PC-3 (cell line): ENCODE results near the gene PXN. TPM values are rescaled to one million over a fixed set of nuclear protein-coding genes. Genes with fewer than 3 reads are reported as not detected.
A peak's percentile ranks its signal among the peaks of the same experiment; 100 is the strongest.

Experiments used
- ATAC-seq: fragments of 200-7000 bp; cut with Tn5 transposase; 2 replicates; pipeline ENCODE4 v1.9.1; 2020; ENCODE audit warnings: mild to moderate bottlenecking, moderate library complexity
- BruUV-seq: library from RNA; stranded (reverse); fragments of 400-500 nt; replicated peaks from 2 replicates; lab custom pipeline; 2021; lab: Mats Ljungman, UMichigan
- CTCF ChIA-PET: fragments of 300-600 bp; sonication (Branson Sonifier 250); formaldehyde crosslinking; loops from one replicate; lab custom pipeline; 2022; ENCODE audit warnings: antibody characterized with exemption; lab: Charles Lee
- POLR2A ChIA-PET: fragments of 300-600 bp; sonication (Branson Sonifier 250); formaldehyde crosslinking; loops from one replicate; lab custom pipeline; 2022; ENCODE audit warnings: antibody characterized with exemption; ENCODE audit not compliant: unreplicated experiment; lab: Charles Lee
- DNase-seq: peaks from one replicate; pipeline ENCODE4 v3.0.0-alpha.2; 2015
- H2AFZ ChIP-seq: fragments of 300-600 bp; sonication (generic); 2 replicates; pipeline ENCODE4 v1.6.0; 2016; ENCODE audit warnings: antibody characterized with exemption, low read length
- H3F3A ChIP-seq: fragments of 300-600 bp; sonication (generic); one replicate; pipeline ENCODE4 v1.6.0; 2017; ENCODE audit warnings: antibody characterized with exemption, low read length, control low read depth, mild to moderate bottlenecking; ENCODE audit not compliant: unreplicated experiment
- H3K27ac ChIP-seq: fragments of 300-600 bp; sonication (generic); 2 replicates; pipeline ENCODE4 v1.5.1; 2016; ENCODE audit warnings: mild to moderate bottlenecking, low read length
- H3K27me3 ChIP-seq: fragments of 300-600 bp; sonication (generic); 2 replicates; pipeline ENCODE4 v1.6.1; 2016; ENCODE audit warnings: low read length, mixed read lengths
- H3K36me3 ChIP-seq: fragments of 300-600 bp; sonication (generic); 2 replicates; pipeline ENCODE4 v1.6.1; 2016; ENCODE audit warnings: low read depth, mixed run types, low read length, mixed read lengths
- H3K4me1 ChIP-seq: fragments of 300-600 bp; sonication (generic); 2 replicates; pipeline ENCODE4 v1.5.1; 2016; ENCODE audit warnings: low read length; ENCODE audit not compliant: insufficient read depth
- H3K4me2 ChIP-seq: fragments of 300-600 bp; sonication (generic); 2 replicates; pipeline ENCODE4 v1.6.0; 2016; ENCODE audit warnings: low read length
- H3K4me3 ChIP-seq: fragments of 300-600 bp; sonication (generic); 2 replicates; pipeline ENCODE4 v1.5.1; 2016; ENCODE audit warnings: mild to moderate bottlenecking, low read length, mixed read lengths
- H3K79me2 ChIP-seq: fragments of 300-600 bp; sonication (generic); 2 replicates; pipeline ENCODE4 v1.6.1; 2017; ENCODE audit warnings: low read length, mixed read lengths
- H3K9ac ChIP-seq: fragments of 300-600 bp; sonication (generic); 2 replicates; pipeline ENCODE4 v1.6.0; 2016; ENCODE audit warnings: mild to moderate bottlenecking, low read length
- H3K9me2 ChIP-seq: fragments of 300-600 bp; sonication (generic); replicated peaks from 2 replicates; pipeline ENCODE4 v1.6.1; 2016; ENCODE audit warnings: mixed run types, low read length, mixed read lengths
- H3K9me3 ChIP-seq: fragments of 300-600 bp; sonication (generic); 2 replicates; pipeline ENCODE4 v1.6.1; 2016; ENCODE audit warnings: low read length, mixed read lengths
- H4K20me1 ChIP-seq: fragments of 300-600 bp; sonication (generic); 2 replicates; pipeline ENCODE4 v1.6.1; 2016; ENCODE audit warnings: low read length, mixed read lengths
- EZH2 ChIP-seq: fragments of 300-600 bp; sonication (generic); IDR thresholded peaks from one replicate; pipeline ENCODE4 v1.6.1; 2017; ENCODE audit warnings: antibody characterized with exemption, mild to moderate bottlenecking, low read length; ENCODE audit not compliant: unreplicated experiment
- EZH2phosphoT487 ChIP-seq: fragments of 300-600 bp; sonication (generic); IDR thresholded peaks from 2 replicates; pipeline ENCODE4 v1.6.1; 2018; ENCODE audit warnings: mild to moderate bottlenecking, antibody characterized with exemption, low read length, borderline replicate concordance
- intact Hi-C: fragments of 100-400 bp; cut with micrococcal nuclease; formaldehyde crosslinking; loops from 2 replicates; pipeline ENCODE4 v1.9.0; 2023
- total RNA-seq: library from RNA; depleted of rRNA; stranded (reverse); fragments of >200 nt; gene quantifications from 2 replicates; pipeline ENCODE4 v1.2.3, GENCODE V29; 2014
- TF ChIP-seq, protein P1 (sequence below): fragments of 300-600 bp; sonication (generic); conservative IDR thresholded peaks from 2 replicates; pipeline ENCODE4 v1.5.1; 2017; ENCODE audit warnings: antibody characterized with exemption, low read depth, mild to moderate bottlenecking, low read length

PXN gene
- total RNA-seq, 1 experiment from 2014 or later, result 313 TPM

DNA sequence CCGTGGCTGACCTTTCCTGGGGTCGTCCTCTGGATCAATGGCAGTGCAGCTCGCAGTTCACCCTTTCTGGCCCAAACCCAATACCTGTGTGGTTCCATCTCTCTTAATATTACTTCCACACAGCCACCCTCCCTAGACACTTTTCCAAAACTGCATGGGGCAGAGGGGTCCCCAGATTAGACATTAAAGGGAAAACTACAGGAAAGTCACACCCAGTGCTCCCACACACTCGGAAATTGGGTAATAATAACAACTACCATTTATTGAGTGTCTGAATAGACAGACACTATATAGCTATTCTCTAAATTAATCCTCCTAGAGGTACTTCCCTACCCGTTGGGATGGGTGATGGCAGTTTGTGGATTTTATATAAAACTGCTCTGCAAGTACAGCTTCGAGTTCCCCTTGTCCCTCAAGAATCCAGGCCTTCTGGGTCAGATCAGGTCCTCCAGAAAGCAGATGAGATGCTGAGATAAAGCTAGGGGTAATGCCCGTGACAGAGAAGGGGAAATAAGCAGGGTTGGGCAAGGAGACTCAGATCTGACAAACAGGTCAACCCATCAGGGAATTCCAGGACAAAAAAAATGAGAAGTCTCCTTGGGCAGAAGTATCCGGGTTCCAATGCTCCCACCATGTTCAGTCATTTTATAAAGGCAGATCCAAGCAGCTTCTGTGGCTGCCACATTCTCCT, 795 bp upstream of the PXN start:
- intact Hi-C loops, result no loop called here
- ChIA-PET POLR2A (interaction anchor here (0.6 to 3.3 kb wide), 5 partner anchors 9 to 65 kb away, joined by 3 to 73 read pairs (median 33); partner anchors contain the start of genes RNU4-2 and RPLP0), CTCF (interaction anchor here (0.6 to 6.5 kb wide), 6 partner anchors 29 to 244 kb away, joined by 3 to 142 read pairs (median 8); partner anchors contain the start of gene RPLP0)
- peaks cover 16% of the 10 kb centered on the region for H3K36me3 ChIP-seq
- 0 out of 2 replicates have a peak overlapping the region, but pooled peaks have one; percentile 25 for H3K4me2 ChIP-seq
- H3K27ac ChIP-seq, result no peak overlapping the region
- peaks cover 42% of the 10 kb centered on the region for H3K79me2 ChIP-seq
- H3K27me3 ChIP-seq, result no peaks in the 10 kb centered on the region
- H3K9me2 ChIP-seq, result no peaks in the 10 kb centered on the region
- H3K9me3 ChIP-seq, result no peaks in the 10 kb centered on the region
- TF ChIP-seq, protein P1, sequence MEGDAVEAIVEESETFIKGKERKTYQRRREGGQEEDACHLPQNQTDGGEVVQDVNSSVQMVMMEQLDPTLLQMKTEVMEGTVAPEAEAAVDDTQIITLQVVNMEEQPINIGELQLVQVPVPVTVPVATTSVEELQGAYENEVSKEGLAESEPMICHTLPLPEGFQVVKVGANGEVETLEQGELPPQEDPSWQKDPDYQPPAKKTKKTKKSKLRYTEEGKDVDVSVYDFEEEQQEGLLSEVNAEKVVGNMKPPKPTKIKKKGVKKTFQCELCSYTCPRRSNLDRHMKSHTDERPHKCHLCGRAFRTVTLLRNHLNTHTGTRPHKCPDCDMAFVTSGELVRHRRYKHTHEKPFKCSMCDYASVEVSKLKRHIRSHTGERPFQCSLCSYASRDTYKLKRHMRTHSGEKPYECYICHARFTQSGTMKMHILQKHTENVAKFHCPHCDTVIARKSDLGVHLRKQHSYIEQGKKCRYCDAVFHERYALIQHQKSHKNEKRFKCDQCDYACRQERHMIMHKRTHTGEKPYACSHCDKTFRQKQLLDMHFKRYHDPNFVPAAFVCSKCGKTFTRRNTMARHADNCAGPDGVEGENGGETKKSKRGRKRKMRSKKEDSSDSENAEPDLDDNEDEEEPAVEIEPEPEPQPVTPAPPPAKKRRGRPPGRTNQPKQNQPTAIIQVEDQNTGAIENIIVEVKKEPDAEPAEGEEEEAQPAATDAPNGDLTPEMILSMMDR, result no peak
- TF ChIP-seq EZH2 (no peak), EZH2phosphoT487 (no peak)
- H3K4me1 ChIP-seq, result peaks cover 21% of the 10 kb centered on the region
- H4K20me1 ChIP-seq, result 0 out of 2 replicates have a peak, but pooled peaks cover 4% of the 10 kb centered on the region
- no peak overlapping the region for H3K4me3 ChIP-seq
- ATAC-seq, result no peak
- H3K9ac ChIP-seq, result no peak overlapping the region
- H3F3A ChIP-seq, result peaks cover 11% of the 10 kb centered on the region
- no peak for DNase-seq
- no peak overlapping the region; the same call in 1 of the 2 replicates for H2AFZ ChIP-seq
- BruUV-seq, result no TSS peak

DNA sequence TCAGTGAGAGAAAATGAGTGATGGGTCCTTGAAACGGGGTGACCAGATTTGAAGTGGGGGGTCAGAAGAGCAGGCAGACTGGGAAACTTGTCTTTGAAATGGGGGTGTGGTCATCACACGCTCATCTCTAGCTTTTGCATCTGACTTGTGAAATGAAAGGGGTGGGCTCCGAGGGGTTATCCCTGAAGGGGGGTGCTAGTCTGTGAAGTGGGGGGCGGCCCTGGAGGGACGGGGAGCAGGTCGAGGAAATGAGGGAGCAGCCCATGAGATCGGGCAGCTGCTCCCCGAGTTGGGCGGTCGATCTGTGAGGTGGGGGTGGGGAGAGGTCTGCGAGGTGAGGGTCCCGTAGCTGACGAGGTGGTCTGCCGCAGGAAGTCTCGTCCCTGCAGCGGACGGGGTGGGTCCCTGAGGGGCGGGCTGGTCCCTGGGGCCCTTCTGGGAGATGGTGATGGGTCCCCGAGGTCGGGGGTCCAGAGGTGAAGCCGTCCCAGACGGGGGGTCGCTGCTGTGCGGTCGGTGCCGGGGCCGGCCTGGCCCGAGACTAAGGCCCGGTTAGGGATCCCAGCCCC, 542 bp downstream of the PXN start:
- peak overlapping the region; percentile 96 for H3K4me2 ChIP-seq
- POLR2A ChIA-PET, result interaction anchor here (1.0 to 3.3 kb wide), 6 partner anchors 8 to 66 kb away, joined by 3 to 73 read pairs (median 20); partner anchors contain the start of genes RNU4-2 and RPLP0
- DNase-seq, result no peak

More for the DNA sequence above, 542 bp downstream of the PXN start:
- peaks cover 24% of the 10 kb centered on the region for H3K36me3 ChIP-seq
- H3K79me2 ChIP-seq, result peaks cover 55% of the 10 kb centered on the region
- intact Hi-C loops, result loop anchor here (1.0 kb wide), 1 partner anchor 26 kb away; the partner anchor contains the start of gene RNU4-2
- H3F3A ChIP-seq, result peaks cover 11% of the 10 kb centered on the region
- H3K9me2 ChIP-seq, result no peaks in the 10 kb centered on the region
- TF ChIP-seq, protein P1, result no peak
- TF ChIP-seq EZH2phosphoT487 (no peak), EZH2 (no peak)
- H3K4me3 ChIP-seq, result peak overlapping the region; percentile 91
- BruUV-seq, result no TSS peak
- no peaks in the 10 kb centered on the region for H3K9me3 ChIP-seq
- peaks cover 33% of the 10 kb centered on the region for H3K4me1 ChIP-seq
- no peaks in the 10 kb centered on the region for H3K27me3 ChIP-seq
- CTCF ChIA-PET, result interaction anchor here (0.5 to 6.5 kb wide), 10 partner anchors 8 to 96 kb away, joined by 3 to 142 read pairs (median 6); partner anchors contain the start of gene RPLP0
- peak overlapping the region; percentile 94 for H3K9ac ChIP-seq
- no peak for ATAC-seq
- H4K20me1 ChIP-seq, result peaks cover 5% of the 10 kb centered on the region; the same call in 1 of the 2 replicates
- H3K27ac ChIP-seq, result peak overlapping the region; percentile 91
- H2AFZ ChIP-seq, result no peak overlapping the region
